ENCODE measurements around the gene CHRNA10. TPM values are rescaled to one million over a fixed set of nuclear protein-coding genes. Genes with fewer than 3 reads are reported as not detected.

CHRNA10 gene
- polyA plus RNA-seq, 1 donor from 2014 or later, result 4.9 TPM

- no peaks in the 10 kb centered on the region for H3K36me3 ChIP-seq (ENCODE audit: insufficient read depth, low read length)
- TF ChIP-seq REST (IDR thresholded peaks at IDR 0.05; ENCODE audit: borderline replicate concordance), result no peak
- TF ChIP-seq SMC3 (conservative IDR thresholded peaks at IDR 0.05; ENCODE audit: poor library complexity), result no peak
- no peak for TF ChIP-seq POLR2AphosphoS5 (IDR thresholded peaks at IDR 0.05)
- no peak for TF ChIP-seq RAD21 (conservative IDR thresholded peaks at IDR 0.05)
- no peak for TF ChIP-seq MXI1 (conservative IDR thresholded peaks at IDR 0.05; ENCODE audit: poor library complexity, severe bottlenecking)
- H3K79me2 ChIP-seq (replicated peaks; ENCODE audit: insufficient read depth, low read length), result no peaks in the 10 kb centered on the region
- no peaks in the 10 kb centered on the region for H4K20me1 ChIP-seq (ENCODE audit: insufficient read depth)
- H3K9me3 ChIP-seq (ENCODE audit: low read length), result no peaks in the 10 kb centered on the region
- no peak overlapping the region for H3K9ac ChIP-seq (ENCODE audit: low read length)
- no peaks in the 10 kb centered on the region for H3F3A ChIP-seq (ENCODE audit: insufficient read depth, low read length, poor library complexity, severe bottlenecking)
- H3K9me2 ChIP-seq (ENCODE audit: insufficient read depth, low read length), result no peaks in the 10 kb centered on the region
- H3K27me3 ChIP-seq (ENCODE audit: insufficient read depth, low read depth, low read length), result no peaks in the 10 kb centered on the region
- H3K27ac ChIP-seq (ENCODE audit: low read length), result no peak overlapping the region
- H2AFZ ChIP-seq (ENCODE audit: low read depth, low read length), result no peak overlapping the region
- no peak overlapping the region for H3K4me3 ChIP-seq (ENCODE audit: low read length)
- no peak overlapping the region for H3K4me2 ChIP-seq (ENCODE audit: low read length)
These were observed 48.1 kb downstream of the CHRNA10 start for GRCh38 chr11:3623121-3623520.

- Histone ChIP-seq H3K27ac (ENCODE audit: low read length) (no peak overlapping the region), H3K27me3 (ENCODE audit: insufficient read depth, low read depth, low read length) (no peaks in the 10 kb centered on the region), H3K79me2 (replicated peaks; ENCODE audit: insufficient read depth, low read length) (no peaks in the 10 kb centered on the region), H3K9me2 (ENCODE audit: insufficient read depth, low read length) (no peaks in the 10 kb centered on the region), H3K4me2 (ENCODE audit: low read length) (no peak overlapping the region), H3K9me3 (ENCODE audit: low read length) (no peaks in the 10 kb centered on the region), H4K20me1 (ENCODE audit: insufficient read depth) (no peaks in the 10 kb centered on the region), H3K36me3 (ENCODE audit: insufficient read depth, low read length) (no peaks in the 10 kb centered on the region), H3K9ac (ENCODE audit: low read length) (no peak overlapping the region), H3K4me3 (ENCODE audit: low read length) (no peak overlapping the region), H3F3A (ENCODE audit: insufficient read depth, low read length, poor library complexity, severe bottlenecking) (no peaks in the 10 kb centered on the region), H2AFZ (ENCODE audit: low read depth, low read length) (no peak overlapping the region)
- TF ChIP-seq RAD21 (conservative IDR thresholded peaks at IDR 0.05) (no peak), REST (IDR thresholded peaks at IDR 0.05; ENCODE audit: borderline replicate concordance) (no peak), MXI1 (conservative IDR thresholded peaks at IDR 0.05; ENCODE audit: poor library complexity, severe bottlenecking) (no peak), EP300 (conservative IDR thresholded peaks at IDR 0.05; ENCODE audit: poor library complexity, severe bottlenecking) (no peak), SMC3 (conservative IDR thresholded peaks at IDR 0.05; ENCODE audit: poor library complexity) (no peak), POLR2AphosphoS5 (IDR thresholded peaks at IDR 0.05) (no peak), EZH2 (IDR thresholded peaks at IDR 0.05; ENCODE audit: borderline replicate concordance, insufficient read depth, low read length, poor library complexity, severe bottlenecking) (no peak), TAF1 (IDR thresholded peaks at IDR 0.05; ENCODE audit: low read depth) (no peak)
- TF ChIP-seq, protein P1, sequence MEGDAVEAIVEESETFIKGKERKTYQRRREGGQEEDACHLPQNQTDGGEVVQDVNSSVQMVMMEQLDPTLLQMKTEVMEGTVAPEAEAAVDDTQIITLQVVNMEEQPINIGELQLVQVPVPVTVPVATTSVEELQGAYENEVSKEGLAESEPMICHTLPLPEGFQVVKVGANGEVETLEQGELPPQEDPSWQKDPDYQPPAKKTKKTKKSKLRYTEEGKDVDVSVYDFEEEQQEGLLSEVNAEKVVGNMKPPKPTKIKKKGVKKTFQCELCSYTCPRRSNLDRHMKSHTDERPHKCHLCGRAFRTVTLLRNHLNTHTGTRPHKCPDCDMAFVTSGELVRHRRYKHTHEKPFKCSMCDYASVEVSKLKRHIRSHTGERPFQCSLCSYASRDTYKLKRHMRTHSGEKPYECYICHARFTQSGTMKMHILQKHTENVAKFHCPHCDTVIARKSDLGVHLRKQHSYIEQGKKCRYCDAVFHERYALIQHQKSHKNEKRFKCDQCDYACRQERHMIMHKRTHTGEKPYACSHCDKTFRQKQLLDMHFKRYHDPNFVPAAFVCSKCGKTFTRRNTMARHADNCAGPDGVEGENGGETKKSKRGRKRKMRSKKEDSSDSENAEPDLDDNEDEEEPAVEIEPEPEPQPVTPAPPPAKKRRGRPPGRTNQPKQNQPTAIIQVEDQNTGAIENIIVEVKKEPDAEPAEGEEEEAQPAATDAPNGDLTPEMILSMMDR (IDR thresholded peaks at IDR 0.05; ENCODE audit: poor library complexity, severe bottlenecking), result no peak
These were observed 48.7 kb downstream of the CHRNA10 start for GRCh38 chr11:3622521-3622920.
